ENCODE measurements around the gene DNAJC18. TPM values are rescaled to one million over a fixed set of nuclear protein-coding genes. Genes with fewer than 3 reads are reported as not detected.

DNAJC18 gene
- total RNA-seq, 1 donor from 2014 or later, result 1.6 TPM

- FAIRE-seq, result no peak
- H3K27me3 ChIP-seq (ENCODE audit: control insufficient read depth, insufficient read depth, low read length), result no peaks in the 10 kb centered on the region
- no peak for DNase-seq (ENCODE audit: low read depth)
- TF ChIP-seq CTCF (IDR thresholded peaks at IDR 0.05; ENCODE audit: insufficient read depth, low read length, severe bottlenecking), result peak; percentile 57
- H3K4me3 ChIP-seq (ENCODE audit: low read depth, low read length), result peak overlapping the region; percentile 43
- H3K36me3 ChIP-seq (ENCODE audit: control insufficient read depth, insufficient read depth, low read length), result no peaks in the 10 kb centered on the region
Observed at GRCh38 chr5:139394123-139394653, 45.1 kb downstream of the DNAJC18 start.

- DNase-seq (ENCODE audit: low read depth), result no peak
- Histone ChIP-seq H3K4me3 (ENCODE audit: low read depth, low read length) (peak overlapping the region; percentile 43), H3K36me3 (ENCODE audit: control insufficient read depth, insufficient read depth, low read length) (no peaks in the 10 kb centered on the region), H3K27me3 (ENCODE audit: control insufficient read depth, insufficient read depth, low read length) (no peaks in the 10 kb centered on the region)
- no peak for TF ChIP-seq CTCF (IDR thresholded peaks at IDR 0.05; ENCODE audit: insufficient read depth, low read length, severe bottlenecking)
- FAIRE-seq, result no peak
Observed at GRCh38 chr5:139393497-139394122, 45.7 kb downstream of the DNAJC18 start.

- Histone ChIP-seq H3K36me3 (ENCODE audit: control insufficient read depth, insufficient read depth, low read length) (no peaks in the 10 kb centered on the region), H3K27me3 (ENCODE audit: control insufficient read depth, insufficient read depth, low read length) (no peaks in the 10 kb centered on the region), H3K4me3 (ENCODE audit: low read depth, low read length) (peak overlapping the region; percentile 43)
- peak; percentile 80 for TF ChIP-seq CTCF (IDR thresholded peaks at IDR 0.05; ENCODE audit: insufficient read depth, low read length, severe bottlenecking)
- DNase-seq (ENCODE audit: low read depth), result peak; percentile 54
- FAIRE-seq, result no peak
Observed at GRCh38 chr5:139392678-139393496, 46.4 kb downstream of the DNAJC18 start.

- H3K4me3 ChIP-seq (ENCODE audit: low read depth, low read length), result peak overlapping the region; percentile 43
- DNase-seq (ENCODE audit: low read depth) (no peak), FAIRE-seq (no peak)
- no peaks in the 10 kb centered on the region for H3K36me3 ChIP-seq (ENCODE audit: control insufficient read depth, insufficient read depth, low read length)
- no peak for TF ChIP-seq CTCF (IDR thresholded peaks at IDR 0.05; ENCODE audit: insufficient read depth, low read length, severe bottlenecking)
- no peaks in the 10 kb centered on the region for H3K27me3 ChIP-seq (ENCODE audit: control insufficient read depth, insufficient read depth, low read length)
Observed at GRCh38 chr5:139392324-139392677, 47.0 kb downstream of the DNAJC18 start.

- peak; percentile 94 for DNase-seq (ENCODE audit: low read depth)
- no peak for TF ChIP-seq CTCF (IDR thresholded peaks at IDR 0.05; ENCODE audit: insufficient read depth, low read length, severe bottlenecking)
- peak overlapping the region; percentile 43 for H3K4me3 ChIP-seq (ENCODE audit: low read depth, low read length)
- H3K36me3 ChIP-seq (ENCODE audit: control insufficient read depth, insufficient read depth, low read length), result no peaks in the 10 kb centered on the region
- FAIRE-seq, result peak; percentile 55
- no peaks in the 10 kb centered on the region for H3K27me3 ChIP-seq (ENCODE audit: control insufficient read depth, insufficient read depth, low read length)
Observed at GRCh38 chr5:139391570-139392323, 47.6 kb downstream of the DNAJC18 start.

Data from bronchial epithelial cell (primary cell).